Dendritic cell treated with granulocyte-macrophage colony-stimulating factor and Interleukin-4, amounts not matched to agents 40 ng/mL and 50 ng/mL, for 4 days (primary cell): ENCODE measurements around the gene MMP7.

Source experiments
- H3K27ac Mint-ChIP-seq: one replicate; pipeline ENCODE4 v1.8.0; 2022; ENCODE audit warnings: mild to moderate bottlenecking, mixed read lengths
- H3K27me3 Mint-ChIP-seq: one replicate; pipeline ENCODE4 v1.8.0; 2022; ENCODE audit warnings: mild to moderate bottlenecking, mixed read lengths
- H3K36me3 Mint-ChIP-seq: one replicate; pipeline ENCODE4 v1.8.0; 2022; ENCODE audit warnings: low read depth, mixed read lengths
- H3K4me1 Mint-ChIP-seq: one replicate; pipeline ENCODE4 v1.8.0; 2022; ENCODE audit warnings: low read depth, mixed read lengths
- H3K4me3 Mint-ChIP-seq: one replicate; pipeline ENCODE4 v1.8.0; 2022; ENCODE audit warnings: mild to moderate bottlenecking, moderate library complexity, mixed read lengths
- H3K9me3 Mint-ChIP-seq: one replicate; pipeline ENCODE4 v1.8.0; 2022; ENCODE audit warnings: mixed read lengths
- intact Hi-C: fragments of 100-400 bp; cut with micrococcal nuclease; formaldehyde crosslinking; loops from one replicate; pipeline ENCODE4 v1.15.0; 2022

MMP7 gene

GRCh38 chr11:102497061-102497460 lies 33.5 kb downstream of the MMP7 start:
- Mint-ChIP-seq H3K9me3 (no peaks in the 10 kb centered on the region), H3K4me3 (no peak overlapping the region), H3K4me1 (no peaks in the 10 kb centered on the region), H3K27me3 (peaks cover 3% of the 10 kb centered on the region), H3K36me3 (no peaks in the 10 kb centered on the region), H3K27ac (no peak overlapping the region)
- intact Hi-C loops = loop anchor here (5.0 to 10.0 kb wide), 2 partner anchors 168 to 210 kb away; no protein-coding TSS in a partner anchor

GRCh38 chr11:102495161-102496042 lies 35.1 kb downstream of the MMP7 start:
- no peaks in the 10 kb centered on the region for H3K9me3 Mint-ChIP-seq
- peaks cover 3% of the 10 kb centered on the region for H3K27me3 Mint-ChIP-seq
- no peak overlapping the region for H3K4me3 Mint-ChIP-seq
- intact Hi-C loops = loop anchor here (1.0 to 10.0 kb wide), 4 partner anchors 105 to 208 kb away; no protein-coding TSS in a partner anchor
- no peaks in the 10 kb centered on the region for H3K36me3 Mint-ChIP-seq
- no peak overlapping the region for H3K27ac Mint-ChIP-seq
- H3K4me1 Mint-ChIP-seq = no peaks in the 10 kb centered on the region

DNA sequence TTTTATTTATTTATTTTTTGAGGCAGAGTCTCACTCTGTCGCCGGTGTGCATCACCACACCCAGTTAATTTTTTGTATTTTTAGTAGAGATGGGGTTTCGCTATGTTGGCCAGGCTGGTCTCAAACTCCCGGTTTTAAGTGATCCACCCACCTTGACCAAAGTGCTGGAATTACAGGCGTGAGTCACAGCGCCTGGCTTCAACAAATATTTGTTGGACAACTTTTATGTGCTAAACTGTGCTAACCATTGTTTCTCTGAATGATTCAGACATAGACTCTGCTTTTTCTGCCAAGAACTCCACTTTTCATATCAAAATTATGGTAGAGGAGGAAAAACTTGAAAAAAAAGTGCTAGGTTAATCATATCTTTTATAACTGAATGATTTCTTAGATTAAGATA lies 36.3 kb downstream of the MMP7 start:
- intact Hi-C loops = loop anchor here (2.0 to 10.0 kb wide), 2 partner anchors 153 to 171 kb away; no protein-coding TSS in a partner anchor
- no peaks in the 10 kb centered on the region for H3K9me3 Mint-ChIP-seq
- H3K36me3 Mint-ChIP-seq = no peaks in the 10 kb centered on the region
- H3K27me3 Mint-ChIP-seq = peaks cover 3% of the 10 kb centered on the region
- H3K4me1 Mint-ChIP-seq = peaks cover 4% of the 10 kb centered on the region
- no peak overlapping the region for H3K27ac Mint-ChIP-seq
- no peak overlapping the region for H3K4me3 Mint-ChIP-seq

DNA sequence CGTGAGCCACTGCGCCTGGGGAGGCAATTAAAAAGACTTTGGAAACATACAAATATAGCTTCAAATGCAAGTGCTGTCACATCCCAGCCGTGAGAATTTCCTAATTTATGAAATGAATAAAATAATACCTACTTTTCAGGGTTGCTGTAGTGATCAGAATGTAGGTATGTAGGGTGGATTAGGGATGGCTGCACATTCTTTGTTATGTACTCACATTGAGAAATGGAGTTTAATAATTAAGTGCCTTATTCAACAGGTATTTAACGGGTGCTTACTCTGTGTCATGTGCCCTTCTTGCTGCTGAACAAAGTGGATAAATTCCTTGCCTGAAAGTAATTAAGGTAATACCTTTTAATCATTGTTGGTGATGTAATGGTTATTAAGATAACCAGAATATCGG lies 37.0 kb downstream of the MMP7 start:
- Mint-ChIP-seq H3K9me3 (no peaks in the 10 kb centered on the region), H3K4me1 (peaks cover 10% of the 10 kb centered on the region)
- intact Hi-C loops = loop anchor here (10.0 kb wide), 1 partner anchor 171 kb away; no protein-coding TSS in a partner anchor

DNA sequence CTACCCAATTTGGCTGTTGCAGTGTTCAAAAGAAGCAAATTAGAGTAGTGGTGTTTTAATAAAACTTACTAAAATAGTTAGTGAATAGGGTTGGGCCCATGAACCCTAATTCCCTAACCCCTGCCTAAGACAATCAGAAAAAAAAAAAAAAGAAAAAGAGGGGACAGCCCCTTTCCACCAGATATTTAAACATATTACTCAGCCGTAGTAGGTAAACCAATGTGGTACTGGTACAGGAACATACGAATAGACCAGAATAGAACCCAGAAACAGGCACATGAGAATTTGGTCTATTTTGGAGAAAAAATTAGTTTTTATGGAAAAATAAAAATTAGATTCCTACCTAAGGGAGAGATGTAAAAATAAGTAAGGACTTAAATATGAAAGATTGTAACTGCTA lies 38.6 kb downstream of the MMP7 start:
- H3K9me3 Mint-ChIP-seq = no peaks in the 10 kb centered on the region
- H3K4me3 Mint-ChIP-seq = no peak overlapping the region
- no peaks in the 10 kb centered on the region for H3K36me3 Mint-ChIP-seq
- peaks cover 15% of the 10 kb centered on the region for H3K4me1 Mint-ChIP-seq
- H3K27ac Mint-ChIP-seq = no peak overlapping the region
- intact Hi-C loops = loop anchor here (10.0 kb wide), 1 partner anchor 173 kb away; no protein-coding TSS in a partner anchor
- peaks cover 3% of the 10 kb centered on the region for H3K27me3 Mint-ChIP-seq

More for the DNA sequence above, 37.0 kb downstream of the MMP7 start:
- Mint-ChIP-seq H3K4me3 (no peak overlapping the region), H3K27me3 (peaks cover 3% of the 10 kb centered on the region), H3K27ac (no peak overlapping the region), H3K36me3 (no peaks in the 10 kb centered on the region)

- Mint-ChIP-seq H3K36me3 (no peaks in the 10 kb centered on the region), H3K4me3 (no peak overlapping the region), H3K27me3 (no peaks in the 10 kb centered on the region)
Observed at GRCh38 chr11:102489186-102490145, 41.1 kb downstream of the MMP7 start.

DNA sequence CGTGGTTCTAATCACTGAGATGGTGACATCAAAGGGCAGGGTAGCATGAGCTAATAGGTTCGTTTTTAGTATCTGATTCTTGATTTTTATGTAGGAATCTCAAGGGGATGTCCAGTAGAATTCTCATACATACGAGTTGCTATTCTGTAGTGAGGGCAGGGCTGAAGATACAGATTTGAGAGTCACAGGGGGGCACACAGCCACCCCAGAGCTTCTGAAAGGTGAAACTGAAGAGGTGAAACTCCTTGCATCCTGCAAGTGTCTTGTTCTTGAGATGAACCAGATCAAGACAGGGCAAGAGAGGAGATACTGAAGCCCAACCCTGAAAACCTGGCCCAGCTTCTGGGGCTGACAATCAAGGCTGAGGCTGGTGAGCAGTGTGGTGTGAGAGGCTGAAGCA lies 42.3 kb downstream of the MMP7 start:
- H3K27ac Mint-ChIP-seq = no peak overlapping the region
- intact Hi-C loops = loop anchor here (5.0 kb wide), 1 partner anchor 36 kb away; the partner anchor contains the start of gene TMEM123
- H3K27me3 Mint-ChIP-seq = no peaks in the 10 kb centered on the region
- H3K36me3 Mint-ChIP-seq = no peaks in the 10 kb centered on the region
- no peaks in the 10 kb centered on the region for H3K9me3 Mint-ChIP-seq
- H3K4me1 Mint-ChIP-seq = peaks cover 15% of the 10 kb centered on the region
- no peak overlapping the region for H3K4me3 Mint-ChIP-seq

More at GRCh38 chr11:102489186-102490145, 41.1 kb downstream of the MMP7 start:
- H3K9me3 Mint-ChIP-seq = no peaks in the 10 kb centered on the region
- peaks cover 15% of the 10 kb centered on the region for H3K4me1 Mint-ChIP-seq
- no peak overlapping the region for H3K27ac Mint-ChIP-seq
- intact Hi-C loops = loop anchor here (5.0 to 10.0 kb wide), 2 partner anchors 37 to 175 kb away; partner anchors contain the start of gene TMEM123

DNA sequence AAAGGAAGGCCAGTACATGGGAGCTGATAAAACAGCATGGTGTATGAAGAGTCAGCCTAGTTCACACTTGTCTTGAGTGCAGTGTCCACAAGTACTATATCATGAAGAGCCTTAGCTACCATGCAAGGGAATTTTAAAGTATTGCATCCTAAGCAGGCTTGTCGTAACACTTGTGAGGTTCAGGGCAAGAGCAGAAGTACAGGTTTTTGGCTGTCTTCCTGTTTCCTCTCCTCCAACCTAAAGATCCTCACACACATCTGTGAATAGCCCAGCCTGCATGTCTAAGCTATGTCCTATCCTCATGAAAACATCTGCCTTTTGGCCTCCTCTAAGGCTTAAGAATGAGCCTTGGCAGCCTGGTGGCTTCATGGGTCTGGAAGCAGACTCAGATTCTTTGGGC lies 43.3 kb downstream of the MMP7 start:
- no peaks in the 10 kb centered on the region for H3K9me3 Mint-ChIP-seq
- H3K36me3 Mint-ChIP-seq = no peaks in the 10 kb centered on the region
- no peaks in the 10 kb centered on the region for H3K27me3 Mint-ChIP-seq
- peaks cover 15% of the 10 kb centered on the region for H3K4me1 Mint-ChIP-seq
- no peak overlapping the region for H3K4me3 Mint-ChIP-seq
- intact Hi-C loops = loop anchor here (5.0 kb wide), 1 partner anchor 35 kb away; the partner anchor contains the start of gene TMEM123
- no peak overlapping the region for H3K27ac Mint-ChIP-seq

- intact Hi-C loops = loop anchor here (5.0 kb wide), 1 partner anchor 34 kb away; the partner anchor contains the start of gene TMEM123
- H3K27me3 Mint-ChIP-seq = no peaks in the 10 kb centered on the region
Observed at GRCh38 chr11:102486584-102486983, 44.0 kb downstream of the MMP7 start.

GRCh38 chr11:102485095-102485722 lies 45.3 kb downstream of the MMP7 start:
- Mint-ChIP-seq H3K36me3 (no peaks in the 10 kb centered on the region), H3K27me3 (no peaks in the 10 kb centered on the region), H3K4me3 (no peak overlapping the region), H3K9me3 (no peaks in the 10 kb centered on the region), H3K27ac (no peak overlapping the region), H3K4me1 (peaks cover 15% of the 10 kb centered on the region)
- intact Hi-C loops = loop anchor here (5.0 kb wide), 1 partner anchor 33 kb away; the partner anchor contains the start of gene TMEM123

More at GRCh38 chr11:102486584-102486983, 44.0 kb downstream of the MMP7 start:
- H3K36me3 Mint-ChIP-seq = no peaks in the 10 kb centered on the region
- no peak overlapping the region for H3K4me3 Mint-ChIP-seq
- H3K9me3 Mint-ChIP-seq = no peaks in the 10 kb centered on the region
- H3K27ac Mint-ChIP-seq = no peak overlapping the region
- H3K4me1 Mint-ChIP-seq = peaks cover 15% of the 10 kb centered on the region

GRCh38 chr11:102482433-102482832 lies 48.1 kb downstream of the MMP7 start:
- Mint-ChIP-seq H3K27me3 (no peaks in the 10 kb centered on the region), H3K9me3 (no peaks in the 10 kb centered on the region), H3K4me3 (no peak overlapping the region), H3K4me1 (peaks cover 11% of the 10 kb centered on the region), H3K27ac (no peak overlapping the region), H3K36me3 (no peaks in the 10 kb centered on the region)
- intact Hi-C loops = no loop called here

- no peaks in the 10 kb centered on the region for H3K27me3 Mint-ChIP-seq
- no peak overlapping the region for H3K4me3 Mint-ChIP-seq
- intact Hi-C loops = no loop called here
- peaks cover 23% of the 10 kb centered on the region for H3K4me1 Mint-ChIP-seq
- H3K9me3 Mint-ChIP-seq = no peaks in the 10 kb centered on the region
- no peak overlapping the region for H3K27ac Mint-ChIP-seq
- H3K36me3 Mint-ChIP-seq = no peaks in the 10 kb centered on the region
Observed at GRCh38 chr11:102479733-102480132, 50.8 kb downstream of the MMP7 start.

GRCh38 chr11:102478673-102479299 lies 51.8 kb downstream of the MMP7 start:
- H3K4me1 Mint-ChIP-seq = peaks cover 23% of the 10 kb centered on the region
- no peak overlapping the region for H3K4me3 Mint-ChIP-seq
- H3K9me3 Mint-ChIP-seq = no peaks in the 10 kb centered on the region
- H3K27ac Mint-ChIP-seq = no peak overlapping the region
- H3K27me3 Mint-ChIP-seq = no peaks in the 10 kb centered on the region
- H3K36me3 Mint-ChIP-seq = no peaks in the 10 kb centered on the region
- intact Hi-C loops = no loop called here
